ENCODE measurements around the gene RNU5B-1.

Gene RNU5B-1

DNA sequence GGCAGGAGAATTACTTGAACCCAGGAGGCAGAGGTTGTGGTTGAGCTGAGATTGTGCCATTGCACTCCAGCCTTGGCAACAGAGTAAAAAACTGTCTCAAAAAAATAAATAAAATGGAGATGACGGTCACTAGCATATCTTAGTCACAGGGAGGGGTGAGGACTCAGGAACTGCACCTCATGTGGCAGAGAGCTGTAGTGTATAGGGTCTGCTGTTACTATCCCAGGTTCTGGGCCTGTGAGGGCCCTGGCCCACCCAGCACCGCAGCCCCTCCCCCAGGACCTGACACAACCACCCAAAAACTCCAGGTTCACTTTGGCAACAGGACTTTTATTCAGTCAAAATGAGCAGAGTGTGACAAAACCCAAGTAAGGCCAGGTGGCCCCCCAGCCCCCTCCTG lies 22.3 kb downstream of the RNU5B-1 start:
- Mint-ChIP-seq H3K9me3 (no peaks in the 10 kb centered on the region), H3K27me3 (peaks cover 22 to 59% of the 10 kb centered on the region in 2 donors), H3K4me1 (ENCODE audit: low read depth in 2 of 2) (no peaks in the 10 kb centered on the region), H3K36me3 (ENCODE audit: insufficient read depth) (peaks cover 6% of the 10 kb centered on the region), H3K4me3 (no peak overlapping the region), H3K27ac (no peak overlapping the region)
- ATAC-seq (replicated peaks) (no peak), DNase-seq (no peak)

DNA sequence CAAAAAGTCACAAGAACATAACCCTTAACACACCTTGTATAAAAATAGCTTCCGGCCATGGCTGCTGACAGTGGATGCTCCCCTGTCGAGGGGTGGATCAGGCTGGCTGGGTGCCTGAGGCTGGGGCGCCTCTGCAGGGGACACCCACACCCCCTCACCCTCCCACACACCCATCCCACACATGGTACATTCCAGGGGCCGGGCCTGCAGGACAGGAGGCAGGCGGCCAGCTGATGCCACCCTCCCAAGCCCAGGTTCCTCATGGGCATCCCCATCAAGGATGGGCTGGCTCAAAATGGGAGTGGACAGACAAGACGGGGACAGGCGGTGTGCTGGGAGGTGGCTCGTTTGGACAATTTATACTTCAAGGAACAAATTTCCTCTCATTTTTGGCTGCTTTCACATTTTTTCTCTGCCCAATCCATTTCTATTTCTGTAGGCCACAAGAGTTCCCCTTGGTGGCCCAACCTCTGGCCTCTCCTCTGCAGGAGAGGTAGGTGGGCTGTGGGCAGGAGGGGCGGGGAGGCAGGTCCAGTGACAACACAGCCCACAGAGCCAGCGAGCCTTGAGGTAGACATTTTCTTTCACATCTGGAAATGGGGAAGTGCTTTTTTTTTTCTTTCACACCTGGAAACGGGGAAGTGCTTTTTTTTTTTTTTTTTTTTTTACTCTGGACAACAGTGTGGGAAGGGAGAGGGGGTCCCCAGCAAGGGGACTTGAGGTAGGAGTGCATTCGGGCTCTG lies 23.3 kb downstream of the RNU5B-1 start:
- DNase-seq (no peak), ATAC-seq (replicated peaks) (no peak)
- Mint-ChIP-seq H3K9me3 (no peaks in the 10 kb centered on the region), H3K36me3 (ENCODE audit: insufficient read depth) (peaks cover 3% of the 10 kb centered on the region), H3K4me1 (ENCODE audit: low read depth in 2 of 2) (no peaks in the 10 kb centered on the region), H3K4me3 (no peak overlapping the region), H3K27me3 (peaks cover 15 to 59% of the 10 kb centered on the region in 2 donors), H3K27ac (no peak overlapping the region)

DNA sequence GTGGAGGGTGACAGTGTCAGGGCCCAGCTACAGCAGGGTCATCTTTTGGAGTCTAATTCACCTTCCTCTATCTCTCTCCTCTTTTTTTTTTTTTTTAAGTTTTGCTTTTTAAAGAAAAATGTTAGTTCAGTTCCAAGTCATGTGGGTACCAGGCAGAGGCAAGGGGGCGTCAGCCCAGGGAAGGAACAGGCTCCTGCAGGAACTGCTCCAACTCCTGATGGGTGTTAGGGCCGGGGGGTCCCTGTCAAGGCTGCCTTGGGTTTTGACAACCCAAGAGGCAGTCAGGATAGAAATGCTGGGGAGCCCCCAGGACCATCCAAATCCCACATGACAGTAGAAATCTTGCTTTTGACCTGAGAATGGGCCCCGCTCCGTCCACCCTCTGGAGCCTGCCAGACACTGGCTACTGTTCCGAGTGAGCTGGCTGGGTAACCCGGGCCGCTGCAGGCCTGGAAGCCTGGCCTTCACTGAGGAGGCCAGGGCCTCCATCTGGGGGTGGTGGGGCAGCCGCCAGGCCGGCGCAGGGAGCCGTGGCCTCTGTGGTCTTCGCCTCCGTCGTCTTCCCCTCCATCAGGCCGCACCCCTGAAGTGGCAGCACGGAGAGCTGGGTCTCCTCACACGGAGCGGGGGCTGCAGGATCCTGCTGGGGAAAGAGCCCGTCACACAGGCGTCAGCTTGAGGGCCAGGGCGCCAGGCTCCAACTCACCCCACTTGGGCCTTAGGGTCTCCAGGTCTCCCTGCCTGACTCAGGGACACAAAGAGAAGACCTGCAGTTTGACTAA lies 24.2 kb downstream of the RNU5B-1 start:
- H3K9me3 Mint-ChIP-seq: no peaks in the 10 kb centered on the region
- no peak for DNase-seq
- peaks cover 15 to 62% of the 10 kb centered on the region in 2 donors for H3K27me3 Mint-ChIP-seq
- H3K4me3 Mint-ChIP-seq: no peak overlapping the region
- H3K4me1 Mint-ChIP-seq (ENCODE audit: low read depth in 2 of 2): no peaks in the 10 kb centered on the region
- peaks cover 3% of the 10 kb centered on the region for H3K36me3 Mint-ChIP-seq (ENCODE audit: insufficient read depth)
- no peak overlapping the region for H3K27ac Mint-ChIP-seq
- no peak for ATAC-seq (replicated peaks)

DNA sequence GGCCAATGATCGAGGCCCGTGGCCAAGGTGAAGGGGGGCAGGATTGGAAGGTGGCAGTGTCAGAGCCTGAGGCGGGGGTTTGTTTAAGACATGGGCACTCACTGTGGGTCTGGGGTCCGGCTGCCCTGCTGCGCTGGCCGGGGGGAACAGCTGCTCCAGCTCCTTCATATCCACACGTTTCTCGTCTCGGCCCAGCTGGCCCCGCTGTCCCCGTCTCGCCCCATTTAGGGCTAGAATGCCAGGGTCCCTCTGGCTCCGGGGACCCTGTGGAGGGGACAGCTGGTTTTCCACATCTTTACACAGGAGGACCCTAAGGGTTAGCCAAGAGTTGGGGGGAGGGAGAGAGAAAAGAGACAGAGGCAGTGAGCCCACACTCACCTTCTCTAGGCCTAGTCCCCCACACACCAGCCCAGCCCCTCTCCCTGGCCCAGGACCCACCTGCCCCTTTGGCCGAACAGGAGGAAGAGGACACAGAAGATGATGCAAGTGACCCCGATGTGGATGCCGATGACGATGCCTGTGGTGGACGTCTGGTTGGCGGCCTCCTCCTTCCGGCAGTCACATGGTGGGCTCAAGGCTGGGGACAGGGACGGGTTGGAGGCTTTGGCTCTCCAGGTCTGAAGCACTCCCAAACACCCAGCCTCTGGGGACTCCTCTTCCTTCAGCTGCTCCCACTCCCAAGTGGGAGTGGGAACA lies 25.0 kb downstream of the RNU5B-1 start:
- H3K4me1 Mint-ChIP-seq (ENCODE audit: low read depth in 2 of 2): no peaks in the 10 kb centered on the region
- DNase-seq (no peak), ATAC-seq (replicated peaks) (no peak)
- H3K9me3 Mint-ChIP-seq: no peaks in the 10 kb centered on the region
- no peak overlapping the region for H3K27ac Mint-ChIP-seq
- peaks cover 23 to 69% of the 10 kb centered on the region in 2 donors for H3K27me3 Mint-ChIP-seq
- peaks cover 3% of the 10 kb centered on the region for H3K36me3 Mint-ChIP-seq (ENCODE audit: insufficient read depth)
- H3K4me3 Mint-ChIP-seq: no peak overlapping the region

DNA sequence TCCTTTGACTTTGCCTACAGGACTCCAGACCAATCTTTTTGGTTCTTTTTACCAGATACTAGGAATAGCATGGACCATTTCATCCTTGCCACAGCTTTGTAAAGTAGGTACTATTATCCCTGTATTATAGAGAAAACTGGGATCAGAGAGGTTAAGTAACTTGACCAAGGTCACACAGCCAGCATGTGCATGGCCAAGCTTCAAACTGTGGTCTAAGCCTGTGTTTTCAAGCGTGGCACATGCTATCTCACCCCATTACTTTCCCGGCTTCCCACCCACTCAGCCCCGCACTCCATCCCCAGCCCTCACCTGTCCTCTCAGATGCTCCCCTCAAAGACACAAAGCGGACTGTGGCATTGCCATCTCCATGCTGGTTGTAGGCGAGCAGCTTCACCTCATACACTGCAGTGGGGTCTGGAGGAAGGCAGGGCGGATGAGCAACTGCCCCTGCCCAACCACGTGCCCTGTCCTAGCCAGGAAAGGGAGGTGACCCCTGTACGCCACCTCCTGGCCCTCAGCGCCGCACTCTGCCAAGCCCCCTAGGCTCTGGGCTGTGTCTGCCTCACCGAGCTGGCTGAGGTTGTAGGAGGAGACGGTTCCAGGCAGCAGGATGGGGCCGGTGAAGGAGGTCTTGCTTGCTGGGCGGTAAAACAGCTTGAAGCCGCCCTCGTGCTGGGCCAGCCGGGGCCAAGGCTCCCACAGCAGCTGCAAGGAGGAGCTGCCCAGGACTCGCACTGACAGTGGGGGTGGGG lies 25.7 kb downstream of the RNU5B-1 start:
- ATAC-seq (replicated peaks): no peak
- no peak for DNase-seq
- H3K4me3 Mint-ChIP-seq: no peak overlapping the region
- H3K27me3 Mint-ChIP-seq: peaks cover 23 to 66% of the 10 kb centered on the region in 2 donors
- H3K27ac Mint-ChIP-seq: no peak overlapping the region
- H3K9me3 Mint-ChIP-seq: no peaks in the 10 kb centered on the region
- peaks cover 3% of the 10 kb centered on the region for H3K36me3 Mint-ChIP-seq (ENCODE audit: insufficient read depth)
- no peaks in the 10 kb centered on the region for H3K4me1 Mint-ChIP-seq (ENCODE audit: low read depth in 2 of 2)

DNA sequence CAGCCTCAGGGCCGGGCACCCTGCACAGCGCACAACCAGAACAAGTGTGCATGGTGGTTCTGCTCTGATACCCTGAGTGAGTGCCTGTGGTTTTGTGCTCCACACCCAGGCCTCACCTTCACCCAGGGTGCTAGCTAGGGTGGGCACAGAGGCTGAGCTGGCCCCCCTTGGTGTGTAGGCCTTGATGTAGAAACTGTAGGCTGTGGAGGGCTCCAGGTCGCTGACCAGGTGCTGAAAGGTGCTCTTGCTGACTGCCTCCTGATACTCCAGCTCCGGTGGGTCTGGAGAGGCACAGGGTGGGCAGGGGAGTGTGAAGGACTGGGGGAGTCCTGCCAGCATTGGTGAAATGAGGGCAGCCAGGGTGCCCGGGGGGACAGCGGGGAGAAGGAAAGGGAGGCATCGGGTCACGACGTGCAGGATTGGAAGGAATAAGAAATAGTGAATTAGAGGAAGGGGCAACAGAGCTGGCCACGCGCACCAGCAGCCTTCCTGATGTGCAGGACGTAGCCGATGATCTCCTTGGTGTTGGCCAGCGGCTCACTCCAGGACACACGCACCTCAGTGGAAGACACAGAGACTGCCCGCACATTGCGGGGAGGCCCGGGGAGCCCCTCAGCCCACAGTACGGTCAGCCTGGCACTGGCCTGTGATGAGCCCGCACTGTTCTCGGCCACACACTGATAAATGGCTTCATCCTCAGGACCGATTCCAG lies 26.6 kb downstream of the RNU5B-1 start:
- peaks cover 29 to 68% of the 10 kb centered on the region in 2 donors for H3K27me3 Mint-ChIP-seq
- ATAC-seq (replicated peaks) (no peak), DNase-seq (no peak)
- H3K9me3 Mint-ChIP-seq: no peaks in the 10 kb centered on the region
- peaks cover 3% of the 10 kb centered on the region for H3K36me3 Mint-ChIP-seq (ENCODE audit: insufficient read depth)
- H3K4me3 Mint-ChIP-seq: no peak overlapping the region
- H3K4me1 Mint-ChIP-seq (ENCODE audit: low read depth in 2 of 2): no peaks in the 10 kb centered on the region
- no peak overlapping the region for H3K27ac Mint-ChIP-seq

DNA sequence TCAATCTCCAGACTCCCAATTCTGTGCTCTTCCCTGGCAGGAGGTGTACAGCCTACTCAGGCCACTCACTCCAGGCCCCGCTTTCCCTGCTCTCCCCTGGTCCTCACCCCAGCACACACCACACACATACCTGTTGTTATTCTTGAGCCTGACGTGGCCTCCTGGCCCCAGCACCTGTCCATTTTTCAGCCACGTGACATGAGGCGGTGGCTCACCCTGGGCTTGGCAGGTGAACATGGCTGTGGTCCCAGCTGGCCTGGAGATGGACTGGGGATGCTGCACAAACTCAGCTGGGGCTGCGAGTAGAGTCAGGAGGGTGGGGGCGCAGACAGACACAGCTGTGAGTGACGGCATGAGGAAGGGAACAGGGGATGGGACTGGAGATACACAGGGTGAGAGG lies 27.3 kb downstream of the RNU5B-1 start:
- DNase-seq (no peak), ATAC-seq (replicated peaks) (no peak)
- H3K4me3 Mint-ChIP-seq: no peak overlapping the region
- peaks cover 32 to 75% of the 10 kb centered on the region in 2 donors for H3K27me3 Mint-ChIP-seq
- H3K9me3 Mint-ChIP-seq: no peaks in the 10 kb centered on the region
- peaks cover 3% of the 10 kb centered on the region for H3K36me3 Mint-ChIP-seq (ENCODE audit: insufficient read depth)
- H3K27ac Mint-ChIP-seq: no peak overlapping the region
- H3K4me1 Mint-ChIP-seq (ENCODE audit: low read depth in 2 of 2): no peaks in the 10 kb centered on the region

DNA sequence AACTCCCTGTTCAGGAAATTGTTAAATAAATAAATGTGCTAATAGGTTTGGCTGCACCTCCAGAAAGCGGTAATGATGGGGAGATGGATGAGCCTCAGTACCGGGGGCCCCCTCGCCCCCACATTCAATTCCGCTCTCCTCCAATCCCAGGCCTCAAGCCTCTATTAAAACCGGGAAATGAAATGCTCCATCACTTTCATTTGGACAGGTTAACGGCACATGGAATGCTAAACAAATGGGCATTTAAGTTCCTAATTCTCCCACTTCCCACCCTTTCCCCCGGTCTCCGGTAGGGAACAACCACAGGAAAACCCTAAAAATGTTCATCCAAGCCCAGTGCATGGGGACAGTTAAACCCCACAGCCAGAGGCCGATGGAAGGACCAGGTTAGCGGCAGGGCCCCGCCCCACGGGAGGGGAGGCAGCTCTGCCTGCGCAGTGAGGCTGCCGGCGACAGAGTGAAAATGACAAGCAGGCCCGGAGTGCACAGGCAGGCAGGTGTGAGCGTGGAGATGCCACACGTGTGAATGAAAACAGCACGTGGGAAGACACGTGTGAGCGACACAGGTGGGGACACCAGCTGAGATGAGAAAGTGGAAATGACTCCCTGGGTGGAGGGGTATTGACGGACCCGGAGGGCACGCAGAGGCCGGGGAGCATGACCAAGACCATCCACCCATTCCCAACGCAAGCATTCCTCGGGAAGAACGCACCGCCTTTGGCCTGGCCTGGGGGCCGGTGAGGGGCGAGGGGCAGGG lies 28.1 kb downstream of the RNU5B-1 start:
- no peak overlapping the region for H3K27ac Mint-ChIP-seq
- no peaks in the 10 kb centered on the region for H3K4me1 Mint-ChIP-seq (ENCODE audit: low read depth in 2 of 2)
- peaks cover 3% of the 10 kb centered on the region for H3K36me3 Mint-ChIP-seq (ENCODE audit: insufficient read depth)
- H3K9me3 Mint-ChIP-seq: no peaks in the 10 kb centered on the region
- H3K27me3 Mint-ChIP-seq: peaks cover 31 to 80% of the 10 kb centered on the region in 2 donors
- ATAC-seq (replicated peaks) (no peak), DNase-seq (no peak)
- H3K4me3 Mint-ChIP-seq: no peak overlapping the region

DNA sequence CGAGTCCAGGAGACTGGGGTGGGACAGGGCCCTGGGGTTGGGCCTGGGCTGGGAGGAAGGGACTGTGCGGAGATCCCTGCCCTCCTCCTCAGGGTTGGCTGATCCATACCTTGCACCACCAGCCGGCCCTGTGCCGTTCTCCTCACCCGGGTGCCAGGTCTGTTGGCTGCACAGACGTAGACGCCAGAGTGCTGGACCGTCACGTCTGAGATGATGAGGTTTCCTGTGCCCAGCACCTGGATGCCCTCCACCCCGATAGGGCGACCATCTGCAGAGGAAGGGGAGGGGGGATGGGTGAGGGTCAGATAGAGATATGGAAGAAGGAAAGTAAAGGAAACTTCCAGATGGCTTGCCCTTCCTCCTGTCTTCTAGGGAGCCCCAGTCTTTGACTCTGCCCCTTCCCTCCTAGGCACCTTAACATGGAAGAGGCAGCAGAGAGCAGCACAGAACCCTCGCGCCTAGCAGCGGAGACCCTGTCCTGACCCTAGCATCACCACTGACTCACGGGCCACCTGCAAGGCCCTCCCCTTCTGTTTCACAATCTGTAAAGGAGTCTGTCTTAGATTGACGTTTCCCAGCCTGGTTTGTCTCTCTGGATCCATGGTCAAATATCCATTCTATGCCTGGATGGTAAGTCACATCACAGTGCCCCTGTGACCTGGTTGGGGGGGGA lies 28.8 kb downstream of the RNU5B-1 start:
- DNase-seq (no peak), ATAC-seq (replicated peaks) (no peak)
- Mint-ChIP-seq H3K27me3 (peaks cover 24 to 75% of the 10 kb centered on the region in 2 donors), H3K4me3 (no peak overlapping the region), H3K36me3 (ENCODE audit: insufficient read depth) (no peaks in the 10 kb centered on the region), H3K27ac (no peak overlapping the region), H3K9me3 (no peaks in the 10 kb centered on the region), H3K4me1 (ENCODE audit: low read depth in 2 of 2) (no peaks in the 10 kb centered on the region)

DNA sequence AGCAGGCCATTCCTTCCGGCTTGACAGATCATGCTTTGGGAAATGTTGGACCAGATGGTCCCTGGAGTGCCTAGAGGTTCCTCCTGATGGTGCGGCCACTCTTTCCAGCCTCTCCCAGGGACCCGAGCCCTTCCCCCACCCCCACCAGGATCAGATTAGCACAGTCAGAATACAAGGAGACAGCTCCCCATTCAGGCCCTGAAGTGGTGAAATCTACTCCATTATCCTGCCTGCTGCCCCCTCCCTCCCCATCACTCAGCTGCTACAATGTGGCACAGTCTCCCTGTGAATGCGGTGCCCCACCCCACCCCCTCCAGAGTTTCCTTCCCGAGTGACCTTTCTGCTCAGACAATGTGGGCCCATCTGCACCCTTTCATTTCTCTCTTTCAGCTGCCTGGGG lies 29.4 kb downstream of the RNU5B-1 start:
- Mint-ChIP-seq H3K27me3 (peaks cover 22 to 78% of the 10 kb centered on the region in 2 donors), H3K27ac (peak overlapping the region in 1 of 2 donors; percentile 20), H3K36me3 (ENCODE audit: insufficient read depth) (no peaks in the 10 kb centered on the region), H3K9me3 (no peaks in the 10 kb centered on the region), H3K4me1 (ENCODE audit: low read depth in 2 of 2) (no peaks in the 10 kb centered on the region), H3K4me3 (no peak overlapping the region)
- ATAC-seq (replicated peaks) (no peak), DNase-seq (no peak)

DNA sequence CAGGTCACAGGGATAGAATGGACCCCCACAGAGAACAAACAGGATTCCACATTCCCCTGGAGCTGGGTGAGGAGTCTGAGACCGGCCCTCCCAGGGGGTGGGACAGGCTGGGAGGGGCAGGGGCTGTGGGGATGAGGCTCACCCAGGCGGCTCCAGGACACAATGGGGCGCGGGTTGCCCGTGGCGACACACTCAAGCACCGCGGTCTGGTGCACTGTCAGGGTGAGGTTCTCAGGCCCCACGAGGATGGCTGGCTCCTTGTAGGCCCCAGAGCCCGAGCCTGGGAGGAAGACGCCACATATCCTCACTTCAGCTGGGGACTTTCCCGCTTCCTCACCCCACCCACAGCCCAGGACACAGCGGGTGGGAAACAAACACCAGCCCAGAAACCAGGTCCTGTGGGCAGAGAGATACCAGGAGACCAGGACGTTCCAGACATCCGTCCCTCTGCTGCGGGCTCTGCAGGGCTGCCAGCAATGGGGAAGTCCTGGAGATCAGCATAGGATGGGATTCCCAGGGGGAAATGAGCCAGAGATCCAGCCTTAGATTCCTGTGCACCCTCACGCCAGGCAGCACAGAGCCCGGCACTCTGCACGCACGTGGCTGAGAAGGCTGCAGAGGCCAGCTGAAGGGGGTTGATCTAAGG lies 30.2 kb downstream of the RNU5B-1 start:
- H3K4me1 Mint-ChIP-seq (ENCODE audit: low read depth in 2 of 2): peaks cover 0 to 2% of the 10 kb centered on the region in 2 donors
- H3K9me3 Mint-ChIP-seq: no peaks in the 10 kb centered on the region
- no peak for ATAC-seq (replicated peaks)

More for the DNA sequence above, 30.2 kb downstream of the RNU5B-1 start:
- no peaks in the 10 kb centered on the region for H3K36me3 Mint-ChIP-seq (ENCODE audit: insufficient read depth)
- H3K27ac Mint-ChIP-seq: no peak overlapping the region
- no peak for DNase-seq
- H3K4me3 Mint-ChIP-seq: no peak overlapping the region
- H3K27me3 Mint-ChIP-seq: peaks cover 26 to 79% of the 10 kb centered on the region in 2 donors

Data from effector memory CD8-positive, alpha-beta T cell (primary cell).